ENCODE measurements around the gene DSCAM. TPM values are rescaled to one million over a fixed set of nuclear protein-coding genes. Genes with fewer than 3 reads are reported as not detected.

DSCAM gene
- total and polyA plus RNA-seq, 10 of the 15 experiments (the other 5 are each of a cell fraction or from before 2014, with no cell fraction given) = not detected

DNA sequence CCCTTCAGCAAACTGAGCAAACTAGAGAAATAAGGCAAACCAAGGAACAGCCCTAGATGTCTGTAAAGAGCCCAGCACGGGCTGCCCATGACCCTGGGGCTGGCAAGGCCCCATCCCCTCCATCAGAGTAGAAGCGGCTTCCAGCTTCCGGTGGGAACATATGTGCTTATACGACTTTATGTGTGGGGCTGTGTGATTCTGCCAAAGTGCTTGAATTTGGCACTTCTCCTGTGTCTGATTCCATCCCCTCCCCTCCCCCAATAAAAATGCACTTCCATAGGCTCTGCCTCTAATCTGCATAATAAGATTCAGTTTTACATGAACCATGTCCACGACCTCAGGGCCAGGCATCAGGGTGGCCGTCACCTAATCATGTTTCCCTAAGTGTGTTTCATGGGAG, 236.6 kb downstream of the DSCAM start:
- H3K79me2 ChIP-seq (ENCODE audit: control insufficient read depth, insufficient read depth, low read length) = no peaks in the 10 kb centered on the region
- no peaks in the 10 kb centered on the region for H3K27me3 ChIP-seq (replicated peaks in 1 of 2; ENCODE audit: control insufficient read depth in 2 of 2, insufficient read depth in 2 of 2, low read length in 1 of 2)
- H3K4me3 ChIP-seq = no peak overlapping the region
- H3K4me1 ChIP-seq (ENCODE audit: control insufficient read depth, insufficient read depth, low read length) = no peaks in the 10 kb centered on the region
- H4K20me1 ChIP-seq (ENCODE audit: control insufficient read depth, insufficient read depth) = no peaks in the 10 kb centered on the region
- WGBS (ENCODE audit: insufficient coverage, insufficient replicate concordance, low lambda C conversion rate, missing lambda C conversion rate) = 46% methylated on average over 6 of the region's 6 CpGs
- intact Hi-C loops (cut with micrococcal nuclease; ENCODE audit: unreplicated experiment) (no loop called here), in situ Hi-C loops (cut with MboI) (no loop called here)
- no peak overlapping the region for H3K27ac ChIP-seq (ENCODE audit: control insufficient read depth, insufficient read depth)
- ChIA-PET SMC1A (ENCODE audit: uncharacterized antibody, unreplicated experiment) (no interaction called here), RAD21 (ENCODE audit: unreplicated experiment) (no interaction called here), POLR2A (no interaction called here), CTCF (no interaction called here)
- FAIRE-seq = no peak
- no peak for DNase-seq (ENCODE audit: low read depth, low spot score)
- H3K4me2 ChIP-seq (ENCODE audit: control insufficient read depth, insufficient read depth) = no peak overlapping the region
- no peak for ATAC-seq
- H3K9me3 ChIP-seq (replicated peaks; ENCODE audit: control insufficient read depth, insufficient read depth, low read length) = no peaks in the 10 kb centered on the region; the same call in 2 of the 3 replicates
- no TSS peak for BruUV-seq (replicated peaks)
- H2AFZ ChIP-seq (ENCODE audit: control insufficient read depth, low read depth, low read length) = no peak overlapping the region
- no peak for TF ChIP-seq EGR1 (IDR thresholded peaks at IDR 0.05; ENCODE audit: borderline replicate concordance in 1 of 2, low read depth in 2 of 2, low read length in 2 of 2)
- no peak for TF ChIP-seq ZNF207 (IDR thresholded peaks at IDR 0.05; ENCODE audit: borderline replicate concordance)
- no peak for TF ChIP-seq SMAD1 (IDR thresholded peaks at IDR 0.05; ENCODE audit: low read depth, partially characterized antibody)
- no peak for TF ChIP-seq TCF3 (IDR thresholded peaks at IDR 0.05; ENCODE audit: borderline replicate concordance, insufficient read depth, low read depth, low read length)
- TF ChIP-seq, protein P1, sequence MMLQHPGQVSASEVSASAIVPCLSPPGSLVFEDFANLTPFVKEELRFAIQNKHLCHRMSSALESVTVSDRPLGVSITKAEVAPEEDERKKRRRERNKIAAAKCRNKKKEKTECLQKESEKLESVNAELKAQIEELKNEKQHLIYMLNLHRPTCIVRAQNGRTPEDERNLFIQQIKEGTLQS (IDR thresholded peaks at IDR 0.05; ENCODE audit: borderline replicate concordance, extremely low read depth, low read depth, low read length) = no peak
- no peak for TF ChIP-seq ZSCAN29 (IDR thresholded peaks at IDR 0.05)
- no peaks in the 10 kb centered on the region for H3K36me3 ChIP-seq (ENCODE audit: control insufficient read depth in 2 of 2, insufficient read depth in 2 of 2, low read length in 1 of 2)
- no peak overlapping the region for H3K9ac ChIP-seq (ENCODE audit: control insufficient read depth, insufficient read depth, low read length)

DNA sequence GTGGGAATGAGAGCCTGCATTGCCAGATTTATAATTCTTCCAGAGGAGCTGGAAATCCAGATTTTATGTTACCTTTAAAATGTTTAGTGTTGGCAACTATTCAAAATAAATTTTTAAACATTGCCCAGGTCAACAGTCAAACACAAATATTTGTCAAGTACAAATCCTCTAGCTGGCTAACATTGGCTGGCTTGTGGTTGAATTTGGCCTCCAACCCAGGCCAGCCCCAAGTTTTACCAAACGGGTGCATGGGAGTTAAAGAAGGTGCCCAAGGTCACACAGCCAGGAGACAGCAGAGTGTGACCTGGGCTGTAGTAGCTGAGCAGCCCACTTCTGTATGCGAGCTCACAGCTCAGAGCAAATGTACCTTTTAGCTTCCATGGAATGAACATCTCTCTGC, 240.6 kb downstream of the DSCAM start:
- Histone ChIP-seq H3K79me2 (ENCODE audit: control insufficient read depth, insufficient read depth, low read length) (no peaks in the 10 kb centered on the region), H2AFZ (ENCODE audit: control insufficient read depth, low read depth, low read length) (no peak overlapping the region), H3K27ac (ENCODE audit: control insufficient read depth, insufficient read depth) (no peak overlapping the region), H3K4me1 (ENCODE audit: control insufficient read depth, insufficient read depth, low read length) (no peaks in the 10 kb centered on the region), H3K9me3 (replicated peaks; ENCODE audit: control insufficient read depth, insufficient read depth, low read length) (no peaks in the 10 kb centered on the region; the same call in 2 of the 3 replicates), H3K27me3 (replicated peaks in 1 of 2; ENCODE audit: control insufficient read depth in 2 of 2, insufficient read depth in 2 of 2, low read length in 1 of 2) (no peaks in the 10 kb centered on the region), H3K9ac (ENCODE audit: control insufficient read depth, insufficient read depth, low read length) (no peak overlapping the region), H3K4me3 (no peak overlapping the region), H3K4me2 (ENCODE audit: control insufficient read depth, insufficient read depth) (no peak overlapping the region), H4K20me1 (ENCODE audit: control insufficient read depth, insufficient read depth) (no peaks in the 10 kb centered on the region), H3K36me3 (ENCODE audit: control insufficient read depth in 2 of 2, insufficient read depth in 2 of 2, low read length in 1 of 2) (no peaks in the 10 kb centered on the region)
- in situ Hi-C loops (cut with MboI) = no loop called here
- ChIA-PET CTCF (no interaction called here), RAD21 (ENCODE audit: unreplicated experiment) (no interaction called here), SMC1A (ENCODE audit: uncharacterized antibody, unreplicated experiment) (no interaction called here), POLR2A (no interaction called here)
- WGBS (ENCODE audit: insufficient coverage, insufficient replicate concordance, low lambda C conversion rate, missing lambda C conversion rate) = 25% methylated on average over 2 of the region's 2 CpGs
- DNase-seq (ENCODE audit: low read depth, low spot score) = no peak
- no TSS peak for BruUV-seq (replicated peaks)
- no peak for ATAC-seq
- FAIRE-seq = no peak
- intact Hi-C loops (cut with micrococcal nuclease; ENCODE audit: unreplicated experiment) = no loop called here
- TF ChIP-seq, protein P2, sequence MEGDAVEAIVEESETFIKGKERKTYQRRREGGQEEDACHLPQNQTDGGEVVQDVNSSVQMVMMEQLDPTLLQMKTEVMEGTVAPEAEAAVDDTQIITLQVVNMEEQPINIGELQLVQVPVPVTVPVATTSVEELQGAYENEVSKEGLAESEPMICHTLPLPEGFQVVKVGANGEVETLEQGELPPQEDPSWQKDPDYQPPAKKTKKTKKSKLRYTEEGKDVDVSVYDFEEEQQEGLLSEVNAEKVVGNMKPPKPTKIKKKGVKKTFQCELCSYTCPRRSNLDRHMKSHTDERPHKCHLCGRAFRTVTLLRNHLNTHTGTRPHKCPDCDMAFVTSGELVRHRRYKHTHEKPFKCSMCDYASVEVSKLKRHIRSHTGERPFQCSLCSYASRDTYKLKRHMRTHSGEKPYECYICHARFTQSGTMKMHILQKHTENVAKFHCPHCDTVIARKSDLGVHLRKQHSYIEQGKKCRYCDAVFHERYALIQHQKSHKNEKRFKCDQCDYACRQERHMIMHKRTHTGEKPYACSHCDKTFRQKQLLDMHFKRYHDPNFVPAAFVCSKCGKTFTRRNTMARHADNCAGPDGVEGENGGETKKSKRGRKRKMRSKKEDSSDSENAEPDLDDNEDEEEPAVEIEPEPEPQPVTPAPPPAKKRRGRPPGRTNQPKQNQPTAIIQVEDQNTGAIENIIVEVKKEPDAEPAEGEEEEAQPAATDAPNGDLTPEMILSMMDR (IDR thresholded peaks at IDR 0.05 in 2 of 3, conservative IDR thresholded peaks at IDR 0.05 in 1 of 3; ENCODE audit: control insufficient read depth in 2 of 3, extremely low read depth in 1 of 3, insufficient read depth in 1 of 3, low read depth in 3 of 3, low read length in 3 of 3) = no peak
- TF ChIP-seq, protein P3, sequence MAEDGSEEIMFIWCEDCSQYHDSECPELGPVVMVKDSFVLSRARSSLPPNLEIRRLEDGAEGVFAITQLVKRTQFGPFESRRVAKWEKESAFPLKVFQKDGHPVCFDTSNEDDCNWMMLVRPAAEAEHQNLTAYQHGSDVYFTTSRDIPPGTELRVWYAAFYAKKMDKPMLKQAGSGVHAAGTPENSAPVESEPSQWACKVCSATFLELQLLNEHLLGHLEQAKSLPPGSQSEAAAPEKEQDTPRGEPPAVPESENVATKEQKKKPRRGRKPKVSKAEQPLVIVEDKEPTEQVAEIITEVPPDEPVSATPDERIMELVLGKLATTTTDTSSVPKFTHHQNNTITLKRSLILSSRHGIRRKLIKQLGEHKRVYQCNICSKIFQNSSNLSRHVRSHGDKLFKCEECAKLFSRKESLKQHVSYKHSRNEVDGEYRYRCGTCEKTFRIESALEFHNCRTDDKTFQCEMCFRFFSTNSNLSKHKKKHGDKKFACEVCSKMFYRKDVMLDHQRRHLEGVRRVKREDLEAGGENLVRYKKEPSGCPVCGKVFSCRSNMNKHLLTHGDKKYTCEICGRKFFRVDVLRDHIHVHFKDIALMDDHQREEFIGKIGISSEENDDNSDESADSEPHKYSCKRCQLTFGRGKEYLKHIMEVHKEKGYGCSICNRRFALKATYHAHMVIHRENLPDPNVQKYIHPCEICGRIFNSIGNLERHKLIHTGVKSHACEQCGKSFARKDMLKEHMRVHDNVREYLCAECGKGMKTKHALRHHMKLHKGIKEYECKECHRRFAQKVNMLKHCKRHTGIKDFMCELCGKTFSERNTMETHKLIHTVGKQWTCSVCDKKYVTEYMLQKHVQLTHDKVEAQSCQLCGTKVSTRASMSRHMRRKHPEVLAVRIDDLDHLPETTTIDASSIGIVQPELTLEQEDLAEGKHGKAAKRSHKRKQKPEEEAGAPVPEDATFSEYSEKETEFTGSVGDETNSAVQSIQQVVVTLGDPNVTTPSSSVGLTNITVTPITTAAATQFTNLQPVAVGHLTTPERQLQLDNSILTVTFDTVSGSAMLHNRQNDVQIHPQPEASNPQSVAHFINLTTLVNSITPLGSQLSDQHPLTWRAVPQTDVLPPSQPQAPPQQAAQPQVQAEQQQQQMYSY (CRISPR knock-in tag; IDR thresholded peaks at IDR 0.05) = no peak
- TF ChIP-seq DPF2 (IDR thresholded peaks at IDR 0.05) = no peak
- TF ChIP-seq JUNB (IDR thresholded peaks at IDR 0.05) = no peak
- no peak for TF ChIP-seq NFIC (IDR thresholded peaks at IDR 0.05; ENCODE audit: low read depth, low read length)
- no peak for TF ChIP-seq MYC (IDR thresholded peaks at IDR 0.05; ENCODE audit: insufficient read depth, insufficient read length, insufficient replicate concordance, low read length, severe bottlenecking)

All from GM12878 (cell line).